Colonic mucosa (tissue), 4 donors: ENCODE data around the gene UACA. TPM values are rescaled to one million over a fixed set of nuclear protein-coding genes. Genes with fewer than 3 reads are reported as not detected.
A peak's percentile ranks its signal among the peaks of the same experiment; 100 is the strongest.

Experiments used
- DNase-seq: peaks from one replicate; pipeline ENCODE4 v3.0.0-alpha.2; 2020
- H3K27ac ChIP-seq: fragments of 200-600 bp; one replicate; pipeline ENCODE4 v1.8.0; 2021
- H3K27me3 ChIP-seq: fragments of 200-600 bp; one replicate; pipeline ENCODE4 v1.8.0; 2021
- H3K36me3 ChIP-seq: fragments of 200-600 bp; one replicate; pipeline ENCODE4 v1.8.0; 2021
- H3K4me1 ChIP-seq: fragments of 200-600 bp; one replicate; pipeline ENCODE4 v1.8.0; 2021; ENCODE audit warnings: mild to moderate bottlenecking
- H3K4me3 ChIP-seq: fragments of 200-600 bp; one replicate; pipeline ENCODE4 v1.8.0; 2021
- H3K9ac ChIP-seq, 2 donors: one replicate each; pipeline ENCODE4 v1.7.0; 2013; ENCODE audit warnings: control low read depth in 2 of 2, low read depth in 2 of 2, low read length in 2 of 2
- H3K9me3 ChIP-seq: fragments of 200-600 bp; one replicate; pipeline ENCODE4 v1.8.0; 2021
- intact Hi-C: fragments of 100-400 bp; cut with DNase I; formaldehyde crosslinking; loops from one replicate; pipeline ENCODE4 v1.14.1; 2022
- total RNA-seq, 2 donors: library from RNA; stranded (reverse); fragmentation: NEBNext Ultra II Directional in 1 of 2; extraction: Animal tissue kit (Norgen Biotek cat#: 25700) in 1 of 2; gene quantifications; one replicate each; pipeline ENCODE4 v1.2.1, GENCODE V29; 2021
- TF ChIP-seq, protein P1 (sequence below): fragments of 200-600 bp; IDR thresholded peaks from one replicate; pipeline ENCODE4 v1.8.0; 2022; ENCODE audit warnings: antibody characterized with exemption, mild to moderate bottlenecking
- donor health status: healthy.
- donor health status: DM: no; HTN: no; CAD: no.
- donor health status: DM: no; HTN: no; CAD: no.

UACA gene
- total RNA-seq, 2 donors from 2014 or later = 55.4 to 57.3 TPM

DNA sequence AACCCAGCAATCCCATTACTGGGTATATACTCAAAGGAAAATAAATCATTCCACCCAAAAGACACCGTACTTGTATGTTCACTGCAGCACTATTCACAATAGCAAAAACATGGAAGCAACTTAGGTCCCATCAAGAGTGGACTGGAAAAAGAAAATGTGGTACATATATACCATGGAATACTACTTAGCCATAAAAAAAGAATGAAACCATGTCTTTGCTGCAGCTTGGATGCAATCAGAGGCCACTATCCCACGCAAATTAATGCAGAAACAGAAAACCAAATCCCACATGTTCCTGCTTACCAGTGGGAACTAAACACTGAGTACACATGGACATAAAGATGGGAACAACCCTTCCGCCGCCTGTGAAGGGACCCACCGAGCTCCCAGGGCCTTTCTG, 34.2 kb downstream of the UACA start:
- TF ChIP-seq, protein P1, sequence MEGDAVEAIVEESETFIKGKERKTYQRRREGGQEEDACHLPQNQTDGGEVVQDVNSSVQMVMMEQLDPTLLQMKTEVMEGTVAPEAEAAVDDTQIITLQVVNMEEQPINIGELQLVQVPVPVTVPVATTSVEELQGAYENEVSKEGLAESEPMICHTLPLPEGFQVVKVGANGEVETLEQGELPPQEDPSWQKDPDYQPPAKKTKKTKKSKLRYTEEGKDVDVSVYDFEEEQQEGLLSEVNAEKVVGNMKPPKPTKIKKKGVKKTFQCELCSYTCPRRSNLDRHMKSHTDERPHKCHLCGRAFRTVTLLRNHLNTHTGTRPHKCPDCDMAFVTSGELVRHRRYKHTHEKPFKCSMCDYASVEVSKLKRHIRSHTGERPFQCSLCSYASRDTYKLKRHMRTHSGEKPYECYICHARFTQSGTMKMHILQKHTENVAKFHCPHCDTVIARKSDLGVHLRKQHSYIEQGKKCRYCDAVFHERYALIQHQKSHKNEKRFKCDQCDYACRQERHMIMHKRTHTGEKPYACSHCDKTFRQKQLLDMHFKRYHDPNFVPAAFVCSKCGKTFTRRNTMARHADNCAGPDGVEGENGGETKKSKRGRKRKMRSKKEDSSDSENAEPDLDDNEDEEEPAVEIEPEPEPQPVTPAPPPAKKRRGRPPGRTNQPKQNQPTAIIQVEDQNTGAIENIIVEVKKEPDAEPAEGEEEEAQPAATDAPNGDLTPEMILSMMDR = no peak
- no peaks in the 10 kb centered on the region for H3K36me3 ChIP-seq
- H3K9me3 ChIP-seq = no peaks in the 10 kb centered on the region
- no peak overlapping the region for H3K27ac ChIP-seq
- DNase-seq = no peak
- no peaks in the 10 kb centered on the region for H3K27me3 ChIP-seq
- intact Hi-C loops = no loop called here
- H3K4me1 ChIP-seq = no peaks in the 10 kb centered on the region
- H3K9ac ChIP-seq = no peak overlapping the region
- H3K4me3 ChIP-seq = no peak overlapping the region

DNA sequence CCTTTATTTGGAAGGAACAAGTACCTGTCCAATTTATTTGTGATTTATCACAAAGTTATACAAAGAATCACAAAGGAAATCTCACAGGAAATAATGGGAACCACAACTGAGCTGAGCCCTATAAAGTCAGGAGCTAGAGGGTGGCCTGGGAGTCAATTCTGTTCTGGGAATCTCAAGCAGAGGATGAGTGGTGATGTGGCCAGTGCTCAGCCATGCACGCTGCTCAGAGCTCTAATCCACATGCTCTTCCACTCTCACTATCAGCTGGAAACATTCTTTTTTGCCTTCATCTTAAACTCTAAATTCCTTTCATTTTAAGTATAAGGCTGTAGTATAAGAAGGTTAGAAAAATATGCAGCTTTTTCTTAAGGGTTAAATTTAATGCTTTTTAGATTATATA, 36.6 kb downstream of the UACA start:
- H3K4me3 ChIP-seq = no peak overlapping the region
- no peaks in the 10 kb centered on the region for H3K27me3 ChIP-seq
- intact Hi-C loops = no loop called here
- no peak overlapping the region for H3K27ac ChIP-seq
- H3K9me3 ChIP-seq = no peaks in the 10 kb centered on the region
- no peaks in the 10 kb centered on the region for H3K36me3 ChIP-seq
- H3K9ac ChIP-seq = no peak overlapping the region
- no peak for DNase-seq
- no peaks in the 10 kb centered on the region for H3K4me1 ChIP-seq
- TF ChIP-seq, protein P1 = no peak

DNA sequence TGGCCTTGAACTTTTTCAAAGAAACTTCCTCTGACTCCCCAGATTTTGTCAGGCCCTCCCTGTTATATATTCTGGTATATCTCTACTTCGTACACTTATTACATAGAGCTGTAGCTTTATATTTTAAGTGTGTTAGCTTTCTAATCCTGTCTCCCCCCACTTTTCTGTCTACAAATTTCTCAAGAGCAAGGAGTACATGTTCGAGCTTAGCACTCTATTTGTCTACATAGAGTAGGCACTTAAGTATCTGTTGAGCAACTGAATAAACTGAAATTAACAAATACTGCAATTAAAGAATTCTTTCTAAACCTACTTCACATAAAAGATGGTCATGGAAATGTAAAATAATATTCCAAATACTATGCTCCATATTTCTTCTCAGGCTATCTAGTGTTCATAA, 39.4 kb downstream of the UACA start:
- TF ChIP-seq, protein P1 = no peak
- intact Hi-C loops = no loop called here
- no peak overlapping the region for H3K4me3 ChIP-seq

DNA sequence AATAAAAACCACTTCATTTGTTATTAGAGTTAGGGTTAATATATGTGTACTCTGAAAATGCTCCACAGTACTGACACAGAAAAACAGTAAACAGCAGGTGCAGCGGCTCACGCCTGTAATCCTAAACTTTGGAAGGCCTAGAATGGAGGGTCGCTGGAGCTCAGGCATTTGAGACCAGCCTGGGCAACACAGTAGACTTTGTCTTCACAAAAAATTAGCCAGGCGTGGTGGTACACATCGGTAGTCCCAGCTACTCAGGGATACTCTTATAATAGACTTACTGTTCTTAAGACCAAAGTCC, 40.3 kb downstream of the UACA start:
- no peaks in the 10 kb centered on the region for H3K4me1 ChIP-seq
- no peaks in the 10 kb centered on the region for H3K36me3 ChIP-seq
- no peaks in the 10 kb centered on the region for H3K27me3 ChIP-seq
- H3K9me3 ChIP-seq = no peaks in the 10 kb centered on the region
- intact Hi-C loops = no loop called here
- DNase-seq = no peak
- TF ChIP-seq, protein P1 = no peak
- no peak overlapping the region for H3K4me3 ChIP-seq
- no peak overlapping the region for H3K27ac ChIP-seq
- H3K9ac ChIP-seq = no peak overlapping the region

More for the DNA sequence above, 39.4 kb downstream of the UACA start:
- Histone ChIP-seq H3K9me3 (no peaks in the 10 kb centered on the region), H3K4me1 (no peaks in the 10 kb centered on the region), H3K27ac (no peak overlapping the region), H3K9ac (no peak overlapping the region), H3K27me3 (no peaks in the 10 kb centered on the region), H3K36me3 (no peaks in the 10 kb centered on the region)
- DNase-seq = no peak

DNA sequence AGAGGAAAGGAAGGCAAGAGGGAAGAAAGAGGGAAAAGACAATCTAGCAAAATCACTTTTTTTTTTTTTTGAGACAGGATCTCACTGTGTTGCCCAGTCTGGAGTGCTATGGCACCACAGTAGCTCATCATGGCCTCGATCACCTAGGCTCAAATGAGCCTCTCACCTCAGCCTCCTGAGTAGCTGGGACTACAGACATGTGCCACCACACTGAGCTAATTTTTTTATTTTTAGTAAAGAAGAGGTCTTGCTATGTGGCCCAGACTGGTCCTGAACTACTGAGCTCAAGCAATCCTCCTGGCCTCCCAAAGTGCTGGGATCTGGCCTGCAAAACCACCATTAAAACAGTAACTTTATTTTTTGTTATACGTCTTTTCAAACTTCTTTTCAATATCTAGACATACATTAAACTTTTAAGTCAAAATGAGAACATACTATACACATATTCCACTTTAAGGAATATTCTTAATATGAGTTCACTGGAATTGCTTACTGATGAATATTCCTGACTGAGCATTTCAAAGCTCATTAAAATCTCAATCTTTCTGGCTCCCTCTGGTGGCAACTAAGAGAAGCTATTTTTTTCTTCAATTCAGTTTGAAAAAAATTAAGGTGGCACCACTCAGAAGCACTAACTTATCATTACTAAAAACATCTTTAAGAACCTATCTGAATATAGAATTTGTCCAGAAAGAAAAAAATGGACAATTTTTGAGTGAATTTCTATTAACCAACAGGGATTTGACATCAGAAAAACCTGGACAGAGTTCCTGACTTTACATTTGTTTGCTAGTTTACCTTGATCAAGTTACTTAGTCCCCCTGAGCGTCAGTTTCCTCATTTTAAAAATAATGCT, 40.9 kb downstream of the UACA start:
- intact Hi-C loops = no loop called here
- no peaks in the 10 kb centered on the region for H3K27me3 ChIP-seq
- H3K4me1 ChIP-seq = no peaks in the 10 kb centered on the region
- H3K9me3 ChIP-seq = no peaks in the 10 kb centered on the region
- no peak overlapping the region for H3K27ac ChIP-seq
- no peak for DNase-seq
- no peak overlapping the region for H3K4me3 ChIP-seq
- H3K9ac ChIP-seq = no peak overlapping the region
- no peaks in the 10 kb centered on the region for H3K36me3 ChIP-seq
- TF ChIP-seq, protein P1 = peak; percentile 60
